D341Med (cell line): ENCODE measurements around the gene NABP2.

Source experiments
- DNase-seq: peaks from one replicate; pipeline ENCODE4 v3.0.0; 2012; ENCODE audit warnings: low spot score

Gene NABP2

DNA sequence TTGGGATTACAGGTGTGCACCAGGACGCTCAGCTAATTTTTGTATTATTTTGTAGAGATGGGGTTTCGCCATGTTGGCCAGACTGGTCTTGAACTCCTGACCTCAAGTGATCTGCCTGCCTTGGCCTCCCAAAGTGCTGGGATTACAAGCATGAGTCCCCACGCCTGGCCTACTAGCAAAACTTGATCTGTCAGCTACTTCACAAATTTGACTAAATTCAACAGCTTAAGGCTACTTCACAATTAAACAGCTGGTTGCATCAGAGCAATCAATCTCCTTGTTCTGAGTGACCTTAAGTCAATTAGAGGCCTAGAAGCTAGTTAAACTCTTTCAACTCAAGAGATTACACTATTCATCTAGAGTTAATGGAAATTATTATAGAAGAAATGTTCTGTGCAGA is 54.8 kb downstream of the NABP2 start:
- DNase-seq = no peak
